ENCODE measurements around the gene LUC7L. TPM values are rescaled to one million over a fixed set of nuclear protein-coding genes. Genes with fewer than 3 reads are reported as not detected.

The LUC7L gene
- total RNA-seq, 4 donors from 2014 or later, result 109 to 180 (median 123) TPM

DNA sequence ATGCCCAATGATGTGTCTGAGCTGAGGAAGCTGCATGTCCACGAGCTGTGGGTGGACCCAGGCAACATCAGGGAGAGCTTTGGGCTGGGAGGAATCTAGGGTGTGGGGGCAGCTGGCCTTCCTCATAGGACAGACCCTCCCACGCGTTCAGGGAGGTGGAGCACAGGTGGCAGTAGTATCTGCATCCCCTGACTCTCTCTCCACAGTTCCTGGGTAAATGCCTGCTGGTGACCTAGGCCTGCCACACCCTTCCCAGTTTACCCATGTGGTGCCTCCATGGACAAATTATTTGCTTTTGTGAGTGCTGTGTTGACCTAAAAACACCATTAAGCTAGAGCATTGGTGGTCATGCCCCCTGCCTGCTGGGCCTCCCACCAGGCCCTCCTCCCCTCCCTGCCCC is 60.2 kb downstream of the LUC7L start:
- 10 to 39% methylated on average over 3 of the region's 3 CpGs for WGBS, 2 donors
- DNase-seq (ENCODE audit: low spot score in 2 of 2), result no peak
- Histone ChIP-seq H3K4me1 (peaks cover 0 to 26% (median 15%) of the 10 kb centered on the region in 4 donors), H3K4me3 (no peak overlapping the region), H3K9me3 (no peaks in the 10 kb centered on the region), H3K27ac (no peak overlapping the region), H3K36me3 (no peaks in the 10 kb centered on the region), H3K27me3 (peaks cover 3 to 76% of the 10 kb centered on the region in 2 donors)
- TF ChIP-seq, protein P1, sequence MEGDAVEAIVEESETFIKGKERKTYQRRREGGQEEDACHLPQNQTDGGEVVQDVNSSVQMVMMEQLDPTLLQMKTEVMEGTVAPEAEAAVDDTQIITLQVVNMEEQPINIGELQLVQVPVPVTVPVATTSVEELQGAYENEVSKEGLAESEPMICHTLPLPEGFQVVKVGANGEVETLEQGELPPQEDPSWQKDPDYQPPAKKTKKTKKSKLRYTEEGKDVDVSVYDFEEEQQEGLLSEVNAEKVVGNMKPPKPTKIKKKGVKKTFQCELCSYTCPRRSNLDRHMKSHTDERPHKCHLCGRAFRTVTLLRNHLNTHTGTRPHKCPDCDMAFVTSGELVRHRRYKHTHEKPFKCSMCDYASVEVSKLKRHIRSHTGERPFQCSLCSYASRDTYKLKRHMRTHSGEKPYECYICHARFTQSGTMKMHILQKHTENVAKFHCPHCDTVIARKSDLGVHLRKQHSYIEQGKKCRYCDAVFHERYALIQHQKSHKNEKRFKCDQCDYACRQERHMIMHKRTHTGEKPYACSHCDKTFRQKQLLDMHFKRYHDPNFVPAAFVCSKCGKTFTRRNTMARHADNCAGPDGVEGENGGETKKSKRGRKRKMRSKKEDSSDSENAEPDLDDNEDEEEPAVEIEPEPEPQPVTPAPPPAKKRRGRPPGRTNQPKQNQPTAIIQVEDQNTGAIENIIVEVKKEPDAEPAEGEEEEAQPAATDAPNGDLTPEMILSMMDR (IDR thresholded peaks at IDR 0.05), result no peak
- TF ChIP-seq EP300 (IDR thresholded peaks at IDR 0.05), result no peak
- TF ChIP-seq POLR2A (IDR thresholded peaks at IDR 0.05), result no peak

- H3K27me3 ChIP-seq, result peaks cover 3 to 74% of the 10 kb centered on the region in 2 donors
These were observed 60.8 kb downstream of the LUC7L start for GRCh38 chr16:168424-168823.

GRCh38 chr16:167122-167690 is 62.0 kb downstream of the LUC7L start:
- H3K4me3 ChIP-seq, result no peak overlapping the region
- H3K9me3 ChIP-seq, result no peaks in the 10 kb centered on the region
- peaks cover 3 to 76% of the 10 kb centered on the region in 2 donors for H3K27me3 ChIP-seq
- WGBS, 2 donors, result 13 to 17% methylated on average over 10 to 11 of the region's 11 CpGs
- H3K4me1 ChIP-seq, result peaks cover 0 to 22% (median 15%) of the 10 kb centered on the region in 4 donors
- TF ChIP-seq EP300 (IDR thresholded peaks at IDR 0.05) (no peak), POLR2A (IDR thresholded peaks at IDR 0.05) (no peak)
- TF ChIP-seq, protein P1 (IDR thresholded peaks at IDR 0.05), result no peak
- no peak overlapping the region for H3K27ac ChIP-seq
- DNase-seq (ENCODE audit: low spot score in 2 of 2), result no peak
- no peaks in the 10 kb centered on the region for H3K36me3 ChIP-seq

More at GRCh38 chr16:168424-168823, 60.8 kb downstream of the LUC7L start:
- Histone ChIP-seq H3K36me3 (no peaks in the 10 kb centered on the region), H3K27ac (no peak overlapping the region), H3K9me3 (no peaks in the 10 kb centered on the region), H3K4me1 (peaks cover 0 to 24% (median 15%) of the 10 kb centered on the region in 4 donors), H3K4me3 (no peak overlapping the region)
- no peak for DNase-seq (ENCODE audit: low spot score in 2 of 2)
- TF ChIP-seq EP300 (IDR thresholded peaks at IDR 0.05), result no peak
- TF ChIP-seq POLR2A (IDR thresholded peaks at IDR 0.05), result no peak
- TF ChIP-seq, protein P1 (IDR thresholded peaks at IDR 0.05), result no peak
- WGBS, 2 donors, result 48 to 62% methylated on average over 4 to 6 of the region's 6 CpGs

DNA sequence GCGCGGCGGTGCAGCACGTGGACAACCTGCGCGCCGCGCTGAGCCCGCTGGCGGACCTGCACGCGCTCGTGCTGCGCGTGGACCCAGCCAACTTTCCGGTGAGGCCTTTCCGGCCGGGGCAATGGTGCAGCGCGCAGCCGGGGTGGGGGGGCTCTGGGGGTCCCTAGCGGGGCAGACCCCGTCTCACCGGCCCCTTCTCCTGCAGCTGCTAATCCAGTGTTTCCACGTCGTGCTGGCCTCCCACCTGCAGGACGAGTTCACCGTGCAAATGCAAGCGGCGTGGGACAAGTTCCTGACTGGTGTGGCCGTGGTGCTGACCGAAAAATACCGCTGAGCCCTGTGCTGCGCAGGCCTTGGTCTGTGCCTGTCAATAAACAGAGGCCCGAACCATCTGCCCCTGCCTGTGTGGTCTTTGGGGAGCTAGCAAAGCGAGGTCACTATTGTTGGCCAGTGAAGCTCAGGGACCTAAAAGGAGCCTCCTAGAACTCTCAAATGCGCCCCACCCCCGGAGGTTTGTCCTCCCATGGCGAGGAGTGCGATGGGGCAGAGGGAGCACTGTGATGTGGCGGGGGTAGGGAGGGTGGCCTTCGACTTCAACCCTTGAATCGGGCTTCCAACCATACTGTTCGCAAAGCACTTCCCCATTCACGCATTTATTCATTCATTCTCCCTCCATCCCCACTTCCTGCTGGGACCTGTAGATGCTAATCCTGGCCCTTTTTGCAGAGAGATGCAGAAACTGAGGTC is 62.7 kb downstream of the LUC7L start:
- no peak for DNase-seq (ENCODE audit: low spot score in 2 of 2)
- H3K9me3 ChIP-seq, result no peaks in the 10 kb centered on the region
- H3K27ac ChIP-seq, result no peak overlapping the region
- H3K4me3 ChIP-seq, result no peak overlapping the region
- TF ChIP-seq, protein P1 (IDR thresholded peaks at IDR 0.05), result no peak
- no peak for TF ChIP-seq EP300 (IDR thresholded peaks at IDR 0.05)
- TF ChIP-seq POLR2A (IDR thresholded peaks at IDR 0.05), result no peak
- H3K36me3 ChIP-seq, result no peaks in the 10 kb centered on the region
- H3K4me1 ChIP-seq, result peaks cover 0 to 22% (median 15%) of the 10 kb centered on the region in 4 donors
- H3K27me3 ChIP-seq, result peaks cover 3 to 71% of the 10 kb centered on the region in 2 donors
- 3 to 6% methylated on average over 32 to 37 of the region's 45 CpGs for WGBS, 2 donors
